ENCODE results near the gene EIF6. TPM values are rescaled to one million over a fixed set of nuclear protein-coding genes. Genes with fewer than 3 reads are reported as not detected.
"Not testable (repeated sequence)": the region's sequence is repeated elsewhere in the genome, so short reads cannot be mapped to it uniquely, and the experiment has no call there.

Gene EIF6
- total RNA-seq, 1 donor from 2014 or later = 109 TPM

DNA sequence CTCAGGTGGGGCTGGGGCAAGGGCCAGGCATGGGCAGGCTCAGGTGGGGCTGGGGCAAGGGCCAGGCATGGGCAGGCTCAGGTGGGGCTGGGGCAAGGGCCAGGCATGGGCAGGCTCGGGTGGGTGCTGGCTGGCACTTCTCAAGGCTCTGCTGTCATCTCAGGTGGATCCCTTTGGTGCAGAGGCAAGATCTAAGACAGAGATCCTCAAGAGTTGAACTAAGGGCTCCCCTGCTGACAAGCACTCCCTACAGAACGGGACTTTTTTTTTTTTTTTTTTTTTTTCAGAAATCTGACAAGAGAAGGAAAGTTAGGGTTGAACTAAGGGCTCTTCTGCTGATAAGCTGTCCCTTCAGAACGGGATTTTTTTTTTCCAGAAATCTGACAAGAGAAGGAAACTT is 31.6 kb downstream of the EIF6 start:
- no peak overlapping the region for H3K4me3 Mint-ChIP-seq (ENCODE audit: low read depth)
- no peak overlapping the region for H3K27ac Mint-ChIP-seq
- peaks cover 4% of the 10 kb centered on the region for H3K4me1 Mint-ChIP-seq (ENCODE audit: low read depth)
- H3K9me3 Mint-ChIP-seq (ENCODE audit: low read depth) = peaks cover 4% of the 10 kb centered on the region
- DNase-seq (ENCODE audit: low spot score, unreplicated experiment) = no peak
- H3K27me3 Mint-ChIP-seq = no peaks in the 10 kb centered on the region
- TF ChIP-seq, protein P1, sequence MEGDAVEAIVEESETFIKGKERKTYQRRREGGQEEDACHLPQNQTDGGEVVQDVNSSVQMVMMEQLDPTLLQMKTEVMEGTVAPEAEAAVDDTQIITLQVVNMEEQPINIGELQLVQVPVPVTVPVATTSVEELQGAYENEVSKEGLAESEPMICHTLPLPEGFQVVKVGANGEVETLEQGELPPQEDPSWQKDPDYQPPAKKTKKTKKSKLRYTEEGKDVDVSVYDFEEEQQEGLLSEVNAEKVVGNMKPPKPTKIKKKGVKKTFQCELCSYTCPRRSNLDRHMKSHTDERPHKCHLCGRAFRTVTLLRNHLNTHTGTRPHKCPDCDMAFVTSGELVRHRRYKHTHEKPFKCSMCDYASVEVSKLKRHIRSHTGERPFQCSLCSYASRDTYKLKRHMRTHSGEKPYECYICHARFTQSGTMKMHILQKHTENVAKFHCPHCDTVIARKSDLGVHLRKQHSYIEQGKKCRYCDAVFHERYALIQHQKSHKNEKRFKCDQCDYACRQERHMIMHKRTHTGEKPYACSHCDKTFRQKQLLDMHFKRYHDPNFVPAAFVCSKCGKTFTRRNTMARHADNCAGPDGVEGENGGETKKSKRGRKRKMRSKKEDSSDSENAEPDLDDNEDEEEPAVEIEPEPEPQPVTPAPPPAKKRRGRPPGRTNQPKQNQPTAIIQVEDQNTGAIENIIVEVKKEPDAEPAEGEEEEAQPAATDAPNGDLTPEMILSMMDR (IDR thresholded peaks at IDR 0.05; ENCODE audit: unreplicated experiment) = no peak
- H3K36me3 Mint-ChIP-seq (ENCODE audit: insufficient read depth) = peaks cover 2% of the 10 kb centered on the region

DNA sequence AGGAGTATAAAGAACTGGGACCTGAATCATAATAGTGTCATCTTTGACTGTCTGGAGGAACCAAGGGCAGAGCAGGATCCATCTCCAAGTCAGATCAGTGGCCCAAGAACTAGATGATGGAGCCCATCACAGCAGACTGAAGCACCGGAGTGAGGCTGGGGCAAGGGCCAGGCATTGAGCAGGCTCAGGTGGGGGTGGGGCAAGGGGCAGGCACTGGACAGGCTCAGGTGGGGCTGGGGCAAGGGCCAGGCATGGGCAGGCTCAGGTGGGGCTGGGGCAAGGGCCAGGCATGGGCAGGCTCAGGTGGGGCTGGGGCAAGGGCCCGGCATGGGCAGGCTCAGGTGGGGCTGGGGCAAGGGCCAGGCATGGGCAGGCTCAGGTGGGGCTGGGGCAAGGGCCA is 32.0 kb downstream of the EIF6 start:
- not testable (repeated sequence) for H3K27me3 Mint-ChIP-seq; H3K36me3 Mint-ChIP-seq (ENCODE audit: insufficient read depth)

DNA sequence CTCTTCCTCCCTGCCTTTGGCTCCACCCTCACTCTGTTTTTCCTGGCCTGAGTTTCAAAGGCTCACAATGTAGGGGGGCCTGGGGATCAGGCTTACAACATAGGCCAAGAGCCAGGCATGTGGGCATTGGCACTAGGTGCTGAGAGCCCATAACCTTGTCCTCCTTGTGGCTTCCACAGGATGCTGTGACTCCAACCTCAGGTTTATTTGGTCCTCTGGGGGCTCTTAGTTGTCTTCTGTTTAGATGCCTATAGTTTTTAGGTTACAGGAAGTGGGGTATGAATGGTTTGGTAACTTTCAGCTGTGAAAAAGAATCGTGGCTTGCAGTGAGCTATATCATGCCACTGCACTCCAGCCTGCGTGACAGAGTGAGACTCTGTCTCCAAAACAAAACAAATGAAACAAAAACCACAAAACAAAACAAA is 32.5 kb downstream of the EIF6 start:
- H3K4me3 Mint-ChIP-seq (ENCODE audit: low read depth) = no peak overlapping the region

More for the DNA sequence above, 32.0 kb downstream of the EIF6 start:
- H3K27ac Mint-ChIP-seq; DNase-seq (ENCODE audit: low spot score, unreplicated experiment); H3K4me1 Mint-ChIP-seq (ENCODE audit: low read depth); H3K9me3 Mint-ChIP-seq (ENCODE audit: low read depth); H3K4me3 Mint-ChIP-seq (ENCODE audit: low read depth): not testable (repeated sequence)

DNA sequence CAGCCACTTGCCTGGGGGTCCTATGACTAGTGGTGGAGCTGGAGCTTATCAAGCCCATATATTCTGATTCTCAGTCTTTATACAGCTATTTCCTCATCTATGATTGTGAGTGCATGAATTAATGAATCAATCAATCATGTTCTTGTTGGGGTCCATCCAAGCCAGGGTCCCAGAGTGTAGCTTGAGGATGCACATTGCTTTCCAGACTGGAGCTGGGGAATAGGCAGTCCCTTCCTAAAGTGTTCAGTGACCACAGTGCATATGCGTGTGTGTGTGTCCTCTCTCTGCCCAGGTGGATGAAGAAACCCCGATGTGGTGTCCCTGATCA is 33.0 kb downstream of the EIF6 start:
- no peak overlapping the region for H3K4me3 Mint-ChIP-seq (ENCODE audit: low read depth)
- TF ChIP-seq, protein P1 (IDR thresholded peaks at IDR 0.05; ENCODE audit: unreplicated experiment) = no peak
- H3K27ac Mint-ChIP-seq = no peak overlapping the region
- no peaks in the 10 kb centered on the region for H3K27me3 Mint-ChIP-seq
- peaks cover 2% of the 10 kb centered on the region for H3K36me3 Mint-ChIP-seq (ENCODE audit: insufficient read depth)
- peaks cover 4% of the 10 kb centered on the region for H3K4me1 Mint-ChIP-seq (ENCODE audit: low read depth)
- H3K9me3 Mint-ChIP-seq (ENCODE audit: low read depth) = no peaks in the 10 kb centered on the region
- DNase-seq (ENCODE audit: low spot score, unreplicated experiment) = no peak

More for the DNA sequence above, 32.5 kb downstream of the EIF6 start:
- H3K36me3 Mint-ChIP-seq (ENCODE audit: insufficient read depth) = peaks cover 2% of the 10 kb centered on the region
- DNase-seq (ENCODE audit: low spot score, unreplicated experiment) = no peak
- no peaks in the 10 kb centered on the region for H3K27me3 Mint-ChIP-seq
- peaks cover under 1% of the 10 kb centered on the region for H3K9me3 Mint-ChIP-seq (ENCODE audit: low read depth)
- H3K4me1 Mint-ChIP-seq (ENCODE audit: low read depth) = peaks cover 4% of the 10 kb centered on the region
- H3K27ac Mint-ChIP-seq = no peak overlapping the region
- TF ChIP-seq, protein P1 (IDR thresholded peaks at IDR 0.05; ENCODE audit: unreplicated experiment) = no peak

DNA sequence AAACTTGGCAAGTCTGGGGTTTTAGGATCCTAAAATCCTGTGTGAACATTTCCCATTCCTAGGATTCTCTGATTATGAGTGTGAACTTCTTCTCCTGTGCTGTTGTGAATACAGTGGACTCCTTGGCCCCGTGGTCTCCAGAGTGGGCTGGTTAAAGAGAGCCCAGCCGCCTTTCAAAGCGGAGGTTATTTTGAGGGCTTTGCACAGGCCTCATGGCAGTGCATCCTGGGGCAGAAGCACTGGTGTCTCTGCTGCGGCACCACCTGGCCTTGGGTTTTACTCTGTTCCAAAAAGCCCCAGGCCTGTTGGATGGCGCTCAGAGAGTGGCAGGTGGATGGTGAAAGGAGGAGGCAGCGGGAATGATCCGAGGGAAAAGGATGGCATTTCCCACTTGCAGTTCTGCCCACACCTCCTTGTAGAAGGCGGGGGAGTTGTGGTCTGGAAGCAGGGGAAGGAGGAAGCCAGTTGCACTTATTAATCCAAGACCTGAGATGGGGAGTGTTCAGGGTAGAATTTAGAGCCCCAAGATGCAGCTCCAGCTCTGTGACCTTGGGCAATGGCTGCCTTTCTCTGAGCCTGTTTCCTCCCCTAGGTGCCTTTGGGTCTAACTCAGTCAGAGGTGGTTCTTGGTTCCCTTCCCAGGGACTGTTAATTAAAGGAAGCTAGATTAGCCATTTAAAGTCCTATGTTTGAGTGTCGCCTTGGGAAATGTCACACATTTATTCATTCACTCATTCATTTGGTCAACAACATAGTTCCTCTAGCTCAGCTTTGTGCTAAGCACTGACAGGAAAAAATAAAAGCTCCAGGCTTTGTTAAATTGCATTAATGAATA is 35.7 kb downstream of the EIF6 start:
- Mint-ChIP-seq H3K27ac (no peak overlapping the region), H3K4me3 (ENCODE audit: low read depth) (no peak overlapping the region), H3K36me3 (ENCODE audit: insufficient read depth) (no peaks in the 10 kb centered on the region), H3K9me3 (ENCODE audit: low read depth) (no peaks in the 10 kb centered on the region), H3K4me1 (ENCODE audit: low read depth) (peaks cover 4% of the 10 kb centered on the region), H3K27me3 (no peaks in the 10 kb centered on the region)
- TF ChIP-seq, protein P1 (IDR thresholded peaks at IDR 0.05; ENCODE audit: unreplicated experiment) = no peak
- no peak for DNase-seq (ENCODE audit: low spot score, unreplicated experiment)

DNA sequence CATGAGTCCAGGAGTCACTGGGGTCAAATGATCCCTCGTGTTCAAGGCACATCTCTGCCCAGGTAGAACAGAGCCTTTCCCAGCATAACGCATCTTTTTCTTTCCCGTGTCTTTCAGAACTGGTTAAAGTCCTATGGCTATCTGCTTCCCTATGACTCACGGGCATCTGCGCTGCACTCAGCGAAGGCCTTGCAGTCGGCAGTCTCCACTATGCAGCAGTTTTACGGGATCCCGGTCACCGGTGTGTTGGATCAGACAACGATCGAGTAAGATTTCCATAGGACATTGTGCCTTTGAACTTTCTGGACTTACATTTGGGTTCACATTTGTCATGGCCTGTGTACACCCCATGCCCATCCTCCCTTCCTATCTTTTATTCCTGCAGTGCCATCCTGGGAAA is 37.8 kb downstream of the EIF6 start:
- Mint-ChIP-seq H3K36me3 (ENCODE audit: insufficient read depth) (no peaks in the 10 kb centered on the region), H3K4me3 (ENCODE audit: low read depth) (no peak overlapping the region), H3K27ac (no peak overlapping the region), H3K9me3 (ENCODE audit: low read depth) (peaks cover 4% of the 10 kb centered on the region), H3K27me3 (no peaks in the 10 kb centered on the region), H3K4me1 (ENCODE audit: low read depth) (peaks cover 4% of the 10 kb centered on the region)
- DNase-seq (ENCODE audit: low spot score, unreplicated experiment) = no peak
- TF ChIP-seq, protein P1 (IDR thresholded peaks at IDR 0.05; ENCODE audit: unreplicated experiment) = no peak
